ENCODE measurements around the gene TTC33.

DNA sequence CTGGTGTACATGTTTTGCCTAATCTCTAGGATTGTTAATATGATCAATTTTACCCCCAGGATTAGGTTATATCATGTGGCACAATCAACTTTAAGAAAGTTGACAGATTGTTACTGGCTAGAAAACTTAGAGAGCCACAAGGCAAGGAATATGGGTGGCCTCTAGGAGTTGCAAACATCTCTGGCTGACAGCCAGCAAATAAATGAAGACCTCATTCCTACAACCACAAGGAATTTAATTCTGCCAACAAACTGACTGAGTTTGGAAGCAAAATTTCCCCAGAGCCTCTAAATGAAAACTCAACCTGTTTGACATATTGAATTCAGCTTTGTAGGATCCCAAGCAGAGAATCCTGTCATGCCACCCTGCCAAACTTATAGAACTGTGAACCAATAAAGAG is 272.4 kb downstream of the TTC33 start:
- TF ChIP-seq POLR2AphosphoS5 (IDR thresholded peaks at IDR 0.05): no peak
- TF ChIP-seq, protein P1, sequence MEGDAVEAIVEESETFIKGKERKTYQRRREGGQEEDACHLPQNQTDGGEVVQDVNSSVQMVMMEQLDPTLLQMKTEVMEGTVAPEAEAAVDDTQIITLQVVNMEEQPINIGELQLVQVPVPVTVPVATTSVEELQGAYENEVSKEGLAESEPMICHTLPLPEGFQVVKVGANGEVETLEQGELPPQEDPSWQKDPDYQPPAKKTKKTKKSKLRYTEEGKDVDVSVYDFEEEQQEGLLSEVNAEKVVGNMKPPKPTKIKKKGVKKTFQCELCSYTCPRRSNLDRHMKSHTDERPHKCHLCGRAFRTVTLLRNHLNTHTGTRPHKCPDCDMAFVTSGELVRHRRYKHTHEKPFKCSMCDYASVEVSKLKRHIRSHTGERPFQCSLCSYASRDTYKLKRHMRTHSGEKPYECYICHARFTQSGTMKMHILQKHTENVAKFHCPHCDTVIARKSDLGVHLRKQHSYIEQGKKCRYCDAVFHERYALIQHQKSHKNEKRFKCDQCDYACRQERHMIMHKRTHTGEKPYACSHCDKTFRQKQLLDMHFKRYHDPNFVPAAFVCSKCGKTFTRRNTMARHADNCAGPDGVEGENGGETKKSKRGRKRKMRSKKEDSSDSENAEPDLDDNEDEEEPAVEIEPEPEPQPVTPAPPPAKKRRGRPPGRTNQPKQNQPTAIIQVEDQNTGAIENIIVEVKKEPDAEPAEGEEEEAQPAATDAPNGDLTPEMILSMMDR (IDR thresholded peaks at IDR 0.05): no peak
